GM18909 (cell line): Measurements from ENCODE around the gene LRCH1.

Source experiments
- ATAC-seq: cut with Tn5 transposase; IDR thresholded peaks from one replicate; pipeline ENCODE4 v1.9.1; 2021; ENCODE audit warnings: mild to moderate bottlenecking; ENCODE audit not compliant: unreplicated experiment, poor library complexity

Gene LRCH1

GRCh38 chr13:46682707-46683106 lies 129.7 kb downstream of the LRCH1 start:
- ATAC-seq = no peak

DNA sequence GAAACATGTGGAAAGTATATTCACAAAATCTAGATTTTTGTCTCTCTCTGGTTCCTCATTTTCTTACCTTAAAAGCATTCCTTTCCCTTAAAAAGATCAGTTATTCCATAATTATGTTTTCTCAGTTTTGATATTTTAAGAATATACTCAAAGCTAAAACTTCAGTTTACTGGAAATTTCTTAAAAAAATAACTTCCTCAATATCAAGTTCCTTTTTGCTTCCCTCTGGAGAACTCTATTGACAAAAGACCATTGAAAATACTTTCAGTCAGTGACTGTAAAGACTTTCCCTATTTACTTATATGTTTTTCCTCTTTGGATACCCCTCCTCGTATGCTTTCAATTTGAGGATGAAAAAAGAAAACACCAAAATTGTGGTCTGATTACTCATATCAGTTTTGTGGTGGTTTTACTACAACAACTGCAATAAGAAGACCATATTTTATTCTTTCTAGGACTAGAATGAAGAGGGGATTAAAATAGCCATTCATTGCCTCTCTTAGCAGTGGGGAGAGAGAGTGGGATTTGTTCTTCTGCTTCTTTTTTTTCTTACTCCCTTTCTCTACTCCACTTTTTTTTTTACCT lies 130.8 kb downstream of the LRCH1 start:
- no peak for ATAC-seq

- no peak for ATAC-seq
Measured at GRCh38 chr13:46684287-46685001, 131.5 kb downstream of the LRCH1 start.

DNA sequence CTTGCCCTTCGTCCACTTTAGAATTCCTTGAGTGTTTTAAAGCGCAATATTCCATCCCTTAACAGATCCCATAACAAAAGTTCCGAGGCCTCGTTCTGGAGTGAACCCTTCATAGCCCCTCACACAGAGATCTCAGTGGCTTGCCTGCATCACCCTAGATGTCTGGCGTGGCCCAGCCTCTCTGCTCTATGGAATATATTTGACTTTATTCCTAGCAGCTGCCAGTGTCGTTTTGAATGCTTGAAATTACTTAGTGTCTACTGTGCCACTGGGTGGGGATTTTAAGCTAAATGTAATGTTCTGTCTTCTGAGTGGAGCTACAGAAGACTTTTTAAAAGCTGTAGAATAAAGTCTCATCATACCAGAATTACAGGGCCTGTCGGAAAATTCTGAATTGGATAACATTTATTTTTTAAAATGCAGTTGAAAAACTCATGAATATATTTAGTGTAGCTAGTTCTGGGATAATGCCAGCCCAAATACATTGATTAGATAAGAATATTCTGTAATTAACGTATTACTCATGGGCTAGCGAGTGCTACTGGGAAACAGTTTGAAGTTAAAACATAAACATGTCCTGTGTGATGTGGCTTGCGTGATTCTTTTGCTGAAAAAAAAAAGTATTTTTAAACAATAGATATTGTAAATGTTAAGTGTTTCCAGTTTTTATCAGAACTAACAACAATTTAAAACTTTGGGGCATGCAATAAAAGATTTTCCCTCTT lies 132.2 kb downstream of the LRCH1 start:
- no peak for ATAC-seq

DNA sequence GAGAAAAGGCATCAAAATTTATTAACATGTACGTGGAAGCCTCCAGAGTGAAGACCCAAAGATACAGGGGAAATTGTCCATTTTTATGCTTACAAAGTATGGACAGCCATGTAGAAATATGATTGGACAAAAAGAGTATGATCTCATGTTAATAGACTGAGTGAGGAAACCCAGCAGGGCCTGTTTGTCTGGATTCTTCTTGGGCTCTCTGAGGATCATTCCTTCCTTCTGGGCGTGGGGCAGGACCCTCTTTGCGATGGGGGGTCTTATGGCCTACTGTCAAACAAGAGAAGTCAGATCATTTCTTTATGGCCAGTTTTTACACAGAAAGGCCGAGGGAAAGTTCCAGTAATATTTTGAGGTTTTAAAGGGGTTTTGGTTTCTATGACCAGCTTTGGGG lies 133.2 kb downstream of the LRCH1 start:
- ATAC-seq = no peak

GRCh38 chr13:46687810-46688209 lies 134.8 kb downstream of the LRCH1 start:
- ATAC-seq = peak; percentile 53

- ATAC-seq = no peak
Measured at GRCh38 chr13:46688306-46688705, 135.3 kb downstream of the LRCH1 start.

DNA sequence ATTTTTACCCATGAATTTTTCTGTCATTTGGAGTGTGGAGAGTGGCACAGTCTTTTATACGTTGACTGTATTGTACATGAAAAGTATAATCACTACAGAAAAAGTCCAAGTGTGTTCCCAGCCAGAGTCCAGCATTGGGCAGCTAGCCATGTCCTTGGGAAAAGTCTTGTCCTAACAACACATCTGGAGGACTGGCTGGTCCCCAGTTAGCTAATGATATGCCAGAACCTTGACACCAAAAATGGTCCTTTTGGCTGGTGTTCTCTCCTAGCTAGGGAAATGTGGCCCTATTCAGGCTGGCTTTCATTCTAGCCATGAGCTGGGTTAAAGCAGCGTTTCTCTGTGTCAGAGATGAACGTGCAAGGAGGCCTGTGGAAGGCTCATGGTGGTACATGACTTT lies 145.0 kb downstream of the LRCH1 start:
- no peak for ATAC-seq

DNA sequence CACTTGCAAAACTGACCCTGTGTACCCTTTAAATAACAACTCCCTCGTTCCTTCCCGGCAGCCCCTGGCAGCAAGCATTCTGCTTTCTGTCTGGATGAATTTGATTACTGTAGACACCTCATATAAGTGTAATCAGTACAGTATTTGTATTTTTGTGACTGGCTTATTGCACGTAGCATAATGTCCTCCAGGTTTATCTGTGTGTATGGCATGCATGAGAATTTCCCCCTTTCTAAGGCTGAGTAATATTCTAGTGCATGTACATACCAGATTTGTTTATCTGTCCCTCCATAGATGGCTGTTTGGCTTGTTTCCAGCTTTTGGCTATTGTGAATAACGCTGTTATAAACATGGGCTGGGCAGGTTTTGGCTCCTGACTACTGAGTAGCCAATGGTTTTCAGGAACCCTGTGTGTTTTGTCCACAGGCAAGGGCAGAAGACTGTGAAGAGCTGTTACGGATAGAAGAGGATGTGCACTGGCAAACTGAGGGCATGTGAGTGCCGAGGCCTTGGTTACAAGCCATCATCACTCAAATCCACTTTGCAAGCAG lies 146.0 kb downstream of the LRCH1 start:
- ATAC-seq = no peak

DNA sequence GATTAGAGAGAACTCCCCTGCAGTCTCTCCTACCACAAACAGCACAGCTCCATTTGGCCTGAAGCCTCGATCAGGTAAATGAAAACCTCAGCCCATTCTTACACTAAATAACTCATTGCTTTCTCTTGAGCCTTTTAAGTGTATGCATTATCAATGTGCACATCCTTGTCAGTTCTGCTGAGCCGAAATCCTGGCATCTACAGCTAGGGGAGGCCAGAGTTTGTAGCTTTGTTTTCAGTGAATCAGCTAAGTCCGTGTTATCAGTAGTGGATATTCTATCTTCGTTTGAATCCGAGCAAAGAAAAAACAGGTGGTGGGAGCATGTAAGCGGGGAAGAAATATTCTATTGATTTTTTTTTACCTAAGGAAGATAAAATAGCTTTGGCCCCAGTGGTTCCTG lies 159.6 kb downstream of the LRCH1 start:
- no peak for ATAC-seq

- no peak for ATAC-seq
Measured at GRCh38 chr13:46715363-46715762, 162.4 kb downstream of the LRCH1 start.

DNA sequence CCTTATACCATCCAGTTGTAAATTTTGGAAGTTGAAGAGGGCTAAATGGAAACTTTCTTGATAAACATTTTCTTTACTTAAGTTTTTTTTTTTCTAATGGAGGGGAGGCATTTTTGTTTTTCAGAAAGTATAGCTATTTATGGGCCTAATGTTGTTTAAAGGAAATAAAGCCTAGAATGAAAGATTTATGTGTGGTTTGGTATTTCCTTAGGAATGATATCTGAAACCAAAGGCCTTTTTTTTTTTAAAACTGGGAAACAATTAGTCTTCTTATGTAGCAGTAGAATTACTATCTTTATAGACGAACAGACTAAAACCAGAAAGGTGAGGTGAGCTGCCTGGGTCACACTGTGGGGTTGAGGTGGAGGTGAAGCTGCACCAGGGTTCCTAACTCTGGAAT lies 163.9 kb downstream of the LRCH1 start:
- ATAC-seq = no peak

DNA sequence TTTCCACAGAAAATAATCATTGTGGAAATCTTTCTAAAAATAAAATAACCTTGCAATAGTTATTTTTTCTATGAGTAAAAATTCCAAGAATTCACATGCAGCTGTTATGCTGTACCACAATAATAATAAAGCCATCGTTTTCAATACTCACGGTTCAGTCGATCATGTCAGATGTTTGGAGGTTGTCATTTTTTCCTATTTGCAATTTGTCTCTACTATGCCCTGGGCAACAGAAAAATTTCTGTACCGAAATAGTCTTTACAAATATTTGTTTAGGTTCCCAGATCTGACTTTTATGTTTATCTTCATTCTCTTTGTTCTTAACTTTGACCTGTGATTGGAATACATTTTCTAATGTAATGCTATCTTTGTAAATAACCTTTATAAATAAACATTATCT lies 164.3 kb downstream of the LRCH1 start:
- no peak for ATAC-seq

GRCh38 chr13:46717856-46718255 lies 164.9 kb downstream of the LRCH1 start:
- ATAC-seq = no peak

GRCh38 chr13:46720189-46720588 lies 167.2 kb downstream of the LRCH1 start:
- no peak for ATAC-seq

DNA sequence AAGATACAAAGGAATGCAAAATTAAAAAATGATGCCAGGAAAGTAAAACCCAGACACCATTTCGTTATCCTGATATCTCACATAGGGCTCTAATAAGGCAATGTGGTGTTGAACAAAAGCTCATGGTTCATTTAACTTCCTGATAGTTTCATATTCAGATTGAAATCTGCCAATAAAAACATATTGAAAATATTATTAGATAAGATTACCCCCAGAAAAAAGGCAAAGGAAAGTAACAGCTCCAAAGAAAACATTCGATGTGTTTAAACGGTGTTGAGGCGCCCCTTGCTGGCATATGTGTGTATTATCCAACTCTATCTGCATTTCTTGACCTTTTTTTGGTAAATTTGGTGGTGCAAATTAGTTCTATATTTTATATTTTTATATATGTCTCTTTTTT lies 168.1 kb downstream of the LRCH1 start:
- ATAC-seq = no peak

DNA sequence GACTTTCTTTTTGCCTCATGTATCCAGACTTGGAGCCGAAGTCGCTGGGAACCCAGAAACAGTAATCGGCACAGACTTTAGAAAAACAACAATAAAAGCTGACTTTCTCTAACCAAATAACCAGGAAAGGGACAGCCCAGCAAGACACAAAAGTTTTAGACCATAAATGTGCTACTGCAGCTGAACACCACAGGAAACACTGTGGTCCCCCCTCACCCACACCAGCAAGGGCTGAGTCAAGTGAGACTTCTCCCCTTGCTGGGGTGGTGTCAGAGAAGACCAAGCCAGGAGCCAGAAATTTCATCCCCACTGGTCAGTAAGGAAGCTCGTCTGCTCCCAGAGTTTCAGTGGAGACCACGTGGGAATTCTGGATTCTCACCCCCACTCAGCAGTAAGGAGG lies 173.4 kb downstream of the LRCH1 start:
- ATAC-seq = no peak

- ATAC-seq = no peak
Measured at GRCh38 chr13:46728777-46729176, 175.8 kb downstream of the LRCH1 start.

DNA sequence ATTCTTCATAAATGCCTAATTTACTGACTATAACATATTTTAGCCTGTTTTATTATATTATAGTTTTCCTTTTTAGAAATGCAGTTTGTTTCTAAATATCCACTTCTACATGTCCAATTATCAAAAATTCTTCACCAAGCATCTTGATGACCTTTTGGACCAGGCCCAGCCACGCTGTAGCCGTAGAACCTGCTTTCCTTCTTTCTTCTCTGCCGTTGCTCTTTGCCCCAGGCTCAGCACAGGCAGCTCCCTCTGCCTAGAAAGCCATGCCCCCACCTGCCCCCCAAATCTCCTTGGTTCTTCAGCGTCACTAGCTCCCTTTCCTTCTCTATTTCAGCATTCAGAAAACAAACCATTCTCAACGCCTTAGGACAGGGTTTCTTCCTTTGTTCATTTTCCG lies 178.6 kb downstream of the LRCH1 start:
- ATAC-seq = no peak

- ATAC-seq = no peak
Measured at GRCh38 chr13:46735425-46735824, 182.5 kb downstream of the LRCH1 start.

GRCh38 chr13:46736541-46737310 lies 183.8 kb downstream of the LRCH1 start:
- no peak for ATAC-seq
